HG02840 (cell line): ENCODE results near the gene SHQ1.

Source experiments
- ATAC-seq: cut with Tn5 transposase; IDR thresholded peaks from one replicate; pipeline ENCODE4 v1.9.1; 2021; ENCODE audit warnings: mild to moderate bottlenecking, moderate library complexity, moderate number of reproducible peaks; ENCODE audit not compliant: unreplicated experiment, low FRiP score

Gene SHQ1

DNA sequence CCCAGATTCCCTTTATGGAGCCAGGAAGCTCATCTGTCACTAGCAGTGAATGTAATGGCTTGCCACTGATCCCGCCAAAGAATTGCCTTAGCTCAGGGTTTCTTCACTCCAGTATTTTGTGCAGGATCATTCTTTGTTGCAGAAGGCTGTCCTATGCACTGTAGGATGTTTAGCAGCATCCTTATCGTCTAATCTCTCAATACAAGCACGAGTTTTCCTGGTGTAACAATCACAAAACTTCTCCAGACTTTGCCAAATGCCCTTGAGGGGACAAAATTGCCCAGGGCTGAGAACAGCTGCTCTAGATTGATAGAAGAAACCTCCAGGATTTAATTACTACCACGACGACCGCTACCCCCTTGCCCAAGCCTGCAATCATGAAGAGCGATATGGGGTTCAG, 6.8 kb upstream of the SHQ1 start:
- ATAC-seq: no peak

DNA sequence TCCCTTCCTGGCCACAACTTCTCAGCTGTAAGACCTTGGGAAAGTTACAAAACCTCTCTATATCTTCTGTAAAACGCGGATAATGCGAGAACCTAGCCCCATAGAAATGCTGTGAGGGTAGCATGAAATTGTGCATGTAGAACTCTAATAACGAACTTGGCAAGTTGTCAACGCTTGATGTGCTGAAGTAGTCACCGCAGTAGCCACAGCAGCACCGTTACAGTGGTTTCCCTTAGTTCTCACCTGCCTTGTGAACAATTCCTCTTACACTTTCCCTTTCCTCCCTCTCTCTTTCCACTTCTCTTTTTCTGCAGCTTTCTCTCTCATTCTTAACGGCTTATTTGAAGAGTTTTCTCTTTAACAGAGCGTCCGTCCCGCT, 447 bp upstream of the SHQ1 start:
- ATAC-seq: peak; percentile 39

DNA sequence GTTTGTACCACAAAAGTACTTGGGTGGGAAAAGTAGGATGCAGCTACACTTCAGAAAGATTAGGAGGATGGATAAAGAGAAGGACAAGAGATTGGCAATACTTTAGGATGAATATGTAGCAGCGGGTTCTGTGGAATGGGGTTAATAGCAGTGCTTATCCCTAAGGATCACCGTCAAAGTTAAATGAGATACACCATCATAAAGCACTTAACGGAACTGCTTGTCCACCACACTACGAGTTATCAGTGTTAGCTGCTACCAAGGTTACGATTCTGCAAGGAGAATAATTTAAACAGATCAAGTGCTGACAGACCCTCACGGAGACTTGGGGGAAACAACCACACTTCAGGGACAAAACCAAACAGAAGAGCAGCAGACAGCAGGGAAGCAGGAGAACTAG, 963 bp downstream of the SHQ1 start:
- no peak for ATAC-seq

DNA sequence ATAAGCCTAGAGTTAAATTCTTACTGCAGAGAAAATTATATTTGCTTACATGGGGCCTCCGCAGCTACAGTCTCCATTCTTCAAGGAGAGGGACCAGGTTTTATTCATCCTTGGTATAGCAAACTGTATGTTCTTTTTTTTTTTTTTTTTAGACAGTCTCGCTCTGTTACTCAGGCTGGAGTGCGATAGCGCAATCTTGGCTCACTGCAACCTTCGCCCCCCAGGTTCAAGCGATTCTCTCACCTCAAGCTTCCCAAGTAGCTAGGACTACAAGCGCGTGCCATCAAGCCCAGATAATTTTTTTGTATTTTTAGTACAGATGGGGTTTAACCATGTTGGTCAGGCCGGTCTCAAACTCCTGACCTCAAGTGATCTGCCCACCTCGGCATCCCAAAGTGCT, 2.1 kb downstream of the SHQ1 start:
- no peak for ATAC-seq

DNA sequence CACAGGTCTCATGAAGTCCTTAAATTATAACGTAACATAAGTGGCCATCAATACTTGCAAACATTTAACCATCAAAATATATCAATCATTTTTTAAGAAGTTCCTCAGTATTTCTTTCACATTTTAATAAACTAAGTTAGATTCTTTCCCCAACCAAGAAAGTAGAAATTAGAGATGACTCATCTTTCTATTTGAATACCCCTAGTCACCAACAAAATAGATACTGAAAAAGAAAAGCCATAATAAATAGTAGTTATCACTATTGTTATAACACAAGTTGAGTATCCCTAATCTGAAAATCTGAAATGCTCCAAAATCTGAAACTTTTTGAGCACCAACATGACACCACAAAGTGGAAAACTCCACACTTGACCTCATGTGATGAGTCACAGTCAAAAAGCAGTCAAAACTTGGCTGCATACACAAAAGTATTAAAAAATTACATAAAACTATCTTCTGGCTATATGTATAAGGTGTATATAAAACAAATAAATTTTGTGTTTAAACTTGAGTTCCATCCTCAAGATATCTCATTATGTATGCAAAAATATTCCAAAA, 3.7 kb downstream of the SHQ1 start:
- no peak for ATAC-seq

DNA sequence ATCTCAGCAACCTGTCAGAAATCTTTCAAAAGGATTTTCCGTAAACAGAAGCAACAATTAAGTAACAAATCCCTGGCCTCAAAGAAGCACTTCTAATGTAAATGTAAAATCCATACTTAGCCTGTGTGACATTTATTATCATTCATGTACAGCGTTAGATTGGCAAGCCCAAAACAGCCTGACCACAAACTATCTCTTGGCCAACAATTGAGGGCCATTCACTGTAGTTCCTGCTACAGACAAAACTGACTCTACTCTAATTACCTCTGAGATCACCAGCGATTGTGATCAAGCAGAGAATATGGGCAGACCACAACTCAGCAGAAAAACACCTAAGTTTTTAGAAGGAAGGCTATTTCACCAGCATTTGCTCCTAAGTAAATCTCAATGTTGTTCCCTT, 9.2 kb downstream of the SHQ1 start:
- ATAC-seq: no peak

DNA sequence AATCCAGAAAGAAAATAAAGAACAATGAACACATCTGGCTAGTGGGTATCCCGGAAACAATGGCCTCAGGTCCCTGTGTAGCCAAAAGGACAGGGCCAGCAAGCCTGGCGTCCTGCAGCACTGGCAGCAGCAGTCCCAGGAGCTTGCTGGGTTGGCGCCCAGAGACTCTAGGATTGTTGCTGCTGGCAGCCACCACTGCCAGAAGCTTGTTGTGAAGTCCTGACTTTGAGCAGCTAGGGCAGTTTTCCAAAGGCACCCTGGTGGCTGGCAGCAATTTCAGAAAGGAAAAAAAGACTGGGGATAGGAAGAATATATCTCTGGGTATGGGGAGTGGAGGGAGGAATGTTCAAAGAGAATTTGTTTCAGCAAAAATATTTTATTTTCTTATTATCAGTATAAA, 11.3 kb downstream of the SHQ1 start:
- no peak for ATAC-seq

DNA sequence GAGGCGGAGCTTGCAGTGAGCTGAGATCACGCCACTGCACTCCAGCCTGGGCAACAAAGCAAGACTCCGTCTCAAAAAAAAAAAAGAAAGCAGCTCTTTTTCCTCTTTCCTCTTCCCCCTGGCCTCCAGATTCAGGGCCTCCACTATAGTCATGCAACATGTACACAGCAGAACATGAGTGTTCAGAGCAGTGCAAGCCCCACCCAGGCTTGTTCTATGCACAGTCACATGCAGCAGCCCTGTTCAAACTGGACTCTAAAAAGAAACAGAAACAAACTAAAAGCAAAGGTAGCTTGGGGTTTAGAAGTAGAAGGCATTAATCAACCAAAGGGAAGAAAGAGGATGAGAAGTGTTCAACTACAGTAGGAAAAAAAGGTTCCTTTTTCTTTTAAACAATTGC, 11.8 kb downstream of the SHQ1 start:
- ATAC-seq: no peak

DNA sequence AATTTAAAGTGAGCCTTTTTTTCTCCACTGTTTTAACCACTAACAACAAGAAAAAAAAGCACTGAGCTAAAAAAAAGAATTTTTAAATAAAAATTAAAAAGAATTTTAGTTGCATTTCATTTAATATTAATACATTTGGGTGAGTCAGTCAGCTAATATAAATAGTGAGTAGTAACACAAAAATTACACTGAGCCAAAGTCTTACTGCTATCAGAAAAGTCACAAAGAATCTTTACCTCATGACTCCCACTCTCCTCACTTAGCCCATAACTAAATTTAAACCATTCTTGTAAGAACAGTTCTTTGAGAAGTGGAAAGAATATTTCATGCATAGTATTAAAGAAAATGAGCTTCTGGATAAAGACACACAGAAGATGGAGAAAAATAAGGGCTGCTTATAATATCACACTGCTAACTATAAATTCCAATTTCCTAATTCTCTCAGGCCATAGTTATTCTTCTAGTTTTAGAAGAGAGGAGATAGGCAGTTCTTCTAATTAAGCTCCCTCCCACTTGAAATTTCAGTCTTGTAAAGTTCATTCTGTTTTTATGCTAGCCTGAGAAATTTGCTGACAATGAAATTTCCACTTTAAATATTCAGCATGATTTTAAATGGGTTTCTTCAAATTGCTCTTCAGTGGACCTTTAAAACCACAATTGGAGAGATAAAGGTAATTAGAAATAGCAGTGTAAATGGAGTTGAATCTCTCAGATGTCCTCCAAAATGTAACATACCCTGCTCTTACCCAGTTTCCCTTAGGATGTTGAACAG, 17.6 kb downstream of the SHQ1 start:
- ATAC-seq: no peak

DNA sequence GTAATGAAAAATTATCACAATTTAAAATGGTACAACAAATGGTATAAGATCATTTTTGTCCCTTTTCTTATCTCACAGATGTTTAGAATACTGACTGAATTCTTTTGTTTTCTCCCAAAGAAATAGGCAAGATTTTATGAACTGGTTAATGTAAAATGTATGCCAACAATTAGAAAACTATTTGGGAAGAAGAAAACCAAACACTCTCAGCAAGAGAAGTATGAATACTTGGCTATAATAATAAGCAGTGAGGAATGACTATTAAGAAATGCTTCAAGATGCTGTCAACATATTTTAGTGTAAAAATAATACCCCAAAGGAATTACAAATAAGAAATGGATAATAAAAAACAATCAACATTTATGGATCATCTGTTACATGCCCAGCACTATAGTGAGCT, 18.5 kb downstream of the SHQ1 start:
- no peak for ATAC-seq

DNA sequence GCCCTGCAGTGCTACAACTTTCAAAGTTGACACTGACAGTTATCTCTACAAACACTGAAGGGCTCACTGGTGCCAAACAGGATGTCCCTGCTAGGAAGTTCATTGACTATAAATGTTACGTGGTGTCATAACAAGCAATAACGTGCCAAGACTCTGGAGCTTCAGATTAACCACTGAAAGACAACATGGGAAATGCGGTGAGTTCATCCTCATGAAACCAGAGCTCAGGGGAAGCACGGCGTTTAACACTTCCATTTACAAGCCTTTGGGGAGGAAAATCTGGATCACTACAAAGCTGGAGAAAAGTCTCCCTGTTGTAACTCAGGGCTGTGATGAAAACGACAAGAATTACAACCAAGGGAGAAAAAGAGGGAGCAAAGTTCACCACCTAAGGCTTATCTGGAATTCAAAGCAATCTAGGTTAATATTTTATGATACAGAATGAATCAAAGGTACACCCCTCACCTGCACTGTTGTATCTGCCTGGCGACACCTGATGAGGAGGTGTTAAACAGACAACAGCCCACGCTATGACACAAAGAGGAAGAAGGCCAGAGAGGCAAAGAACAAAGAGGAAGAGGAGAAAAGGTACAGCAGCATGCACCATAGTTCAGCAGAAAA, 27.0 kb downstream of the SHQ1 start:
- no peak for ATAC-seq

DNA sequence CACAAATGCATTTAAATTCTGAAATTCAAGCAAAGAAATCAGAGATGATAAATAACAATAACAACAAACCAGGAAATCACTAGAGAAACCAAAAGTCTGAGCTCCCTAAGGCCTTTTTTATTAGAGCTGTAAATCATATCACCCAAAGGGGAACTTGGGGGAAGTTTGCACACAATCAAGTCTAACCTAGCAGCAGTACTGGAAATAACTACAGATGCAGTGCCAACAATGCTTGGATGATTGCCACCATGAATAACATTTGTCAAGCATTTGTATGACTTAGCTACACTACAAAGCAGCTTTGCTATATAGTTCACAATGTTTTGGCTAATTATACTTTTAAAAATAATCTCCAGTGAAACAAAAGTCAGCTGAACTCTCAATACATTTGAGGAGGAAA, 27.8 kb downstream of the SHQ1 start:
- no peak for ATAC-seq

DNA sequence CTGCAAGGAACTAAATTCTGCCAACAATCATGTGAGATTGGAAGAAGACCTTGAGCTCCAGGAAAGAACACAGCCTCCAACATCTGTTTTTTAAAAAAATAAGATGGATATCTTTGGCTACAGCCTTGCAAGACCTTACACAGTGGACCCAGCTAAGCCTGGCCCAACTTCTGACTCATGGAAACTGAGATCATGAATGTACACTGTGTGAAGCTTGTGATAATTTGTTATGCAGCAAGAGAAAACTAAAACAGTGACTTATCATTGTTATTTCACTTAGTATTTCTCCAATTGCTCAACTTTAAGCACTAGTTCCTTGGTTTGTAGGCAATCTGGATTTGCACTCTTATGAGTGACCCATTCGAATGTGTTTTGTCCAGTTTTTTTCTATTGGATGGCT, 29.3 kb downstream of the SHQ1 start:
- no peak for ATAC-seq

DNA sequence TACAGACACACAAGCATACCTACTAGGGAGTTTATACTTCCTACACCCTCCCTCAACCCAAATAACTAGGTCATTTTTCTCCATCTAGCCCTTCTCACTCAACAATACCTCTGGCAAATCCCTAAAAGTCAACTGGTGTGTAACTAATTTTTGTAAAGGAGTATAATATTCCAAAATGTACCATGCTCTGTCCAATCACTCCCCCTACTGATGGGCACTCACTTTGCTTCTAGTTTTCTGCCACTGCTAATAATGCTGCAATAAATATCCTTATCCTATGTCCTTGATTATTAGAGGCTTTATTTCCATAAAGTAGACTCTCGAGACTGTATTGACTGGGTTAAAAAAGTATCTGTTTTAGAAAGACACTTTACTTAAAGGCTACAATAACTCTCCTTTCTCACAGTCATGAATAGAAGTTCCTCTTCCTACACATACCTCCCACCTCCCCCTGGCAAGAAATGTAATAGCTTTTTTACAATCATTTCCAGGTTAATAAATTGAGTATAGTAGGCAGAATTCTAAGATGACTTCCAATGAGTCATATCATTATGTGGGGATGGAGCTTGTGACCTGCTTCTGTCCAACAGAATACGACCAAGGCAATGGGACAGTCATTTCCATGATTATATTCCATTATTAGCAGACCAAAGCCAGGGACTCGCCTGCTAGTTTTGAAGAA, 30.0 kb downstream of the SHQ1 start:
- no peak for ATAC-seq

DNA sequence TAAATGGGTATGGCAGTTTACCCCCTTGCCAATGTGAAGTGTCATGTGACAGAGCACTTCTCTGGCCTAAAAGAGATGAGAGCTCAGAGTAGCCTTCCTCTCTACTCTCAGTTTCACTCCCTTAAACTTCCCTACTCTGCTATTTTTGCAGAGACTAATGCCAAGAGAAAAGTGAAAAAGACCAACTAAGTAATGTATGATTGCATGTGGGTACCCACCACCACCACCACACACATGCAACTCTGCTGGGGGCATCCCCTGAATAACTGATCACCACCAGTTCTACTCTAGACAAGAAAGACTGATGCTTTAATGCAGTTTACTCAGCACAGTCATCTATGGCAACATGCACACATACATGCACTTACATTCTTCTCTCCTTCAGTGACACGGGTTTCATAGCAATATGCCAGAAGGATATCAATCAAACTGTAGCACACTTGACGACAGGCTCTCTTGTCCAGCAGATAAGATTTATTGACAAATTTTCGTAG, 31.3 kb downstream of the SHQ1 start:
- no peak for ATAC-seq

DNA sequence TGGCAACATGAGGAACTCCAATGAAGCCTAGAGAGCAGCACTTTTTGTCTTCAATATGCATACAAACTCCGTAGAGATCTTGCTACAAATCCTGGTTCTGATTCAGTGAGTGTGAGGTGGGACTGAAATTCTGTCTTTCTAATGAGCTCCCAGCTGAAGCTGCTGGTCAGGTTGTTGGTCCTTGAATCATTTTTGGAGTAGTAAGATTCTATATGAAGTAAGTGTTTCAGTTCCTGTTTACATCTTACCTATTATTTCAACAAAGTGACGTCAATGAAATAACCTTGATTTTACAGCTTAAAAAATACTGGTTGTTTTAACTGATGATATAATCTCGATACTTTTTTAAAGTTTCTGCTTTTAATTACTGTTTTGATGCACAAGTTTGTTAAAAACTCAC, 33.9 kb downstream of the SHQ1 start:
- ATAC-seq: no peak

DNA sequence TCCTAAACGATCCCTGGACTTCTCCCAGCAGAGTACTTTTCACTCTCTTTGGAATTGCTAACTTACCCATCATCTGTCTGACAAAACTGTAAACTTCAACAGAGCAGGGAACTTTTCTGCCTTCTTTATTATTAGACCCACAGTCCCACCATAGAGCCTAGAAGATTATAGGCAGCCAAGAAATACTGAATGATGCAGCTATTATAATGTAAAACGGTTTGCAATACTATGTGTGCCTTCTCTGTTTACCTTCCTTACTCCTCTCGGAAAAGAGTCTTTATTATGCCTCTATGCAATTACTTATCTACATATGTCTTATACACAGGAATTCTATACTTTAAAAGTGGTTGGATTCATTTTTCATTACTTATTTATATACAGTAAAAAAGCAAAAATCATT, 36.0 kb downstream of the SHQ1 start:
- ATAC-seq: no peak

DNA sequence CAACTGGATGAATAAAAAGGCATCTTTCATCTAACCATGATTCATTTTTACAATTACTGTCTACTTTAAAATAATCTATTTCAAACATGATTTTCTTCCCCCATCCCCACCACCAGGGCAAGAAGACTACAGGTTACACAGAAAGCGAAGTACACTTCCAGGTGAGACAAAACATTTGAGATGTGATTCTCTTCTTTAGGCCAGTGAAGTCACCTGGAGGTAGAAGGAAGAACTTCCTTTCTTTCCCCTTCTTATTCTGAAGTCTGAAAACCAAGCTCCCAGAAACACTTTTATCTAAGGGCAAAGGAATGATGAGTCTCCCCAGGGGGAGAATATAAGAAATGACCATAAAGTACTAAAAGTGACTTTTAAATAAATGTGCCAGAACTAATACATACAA, 36.7 kb downstream of the SHQ1 start:
- no peak for ATAC-seq

DNA sequence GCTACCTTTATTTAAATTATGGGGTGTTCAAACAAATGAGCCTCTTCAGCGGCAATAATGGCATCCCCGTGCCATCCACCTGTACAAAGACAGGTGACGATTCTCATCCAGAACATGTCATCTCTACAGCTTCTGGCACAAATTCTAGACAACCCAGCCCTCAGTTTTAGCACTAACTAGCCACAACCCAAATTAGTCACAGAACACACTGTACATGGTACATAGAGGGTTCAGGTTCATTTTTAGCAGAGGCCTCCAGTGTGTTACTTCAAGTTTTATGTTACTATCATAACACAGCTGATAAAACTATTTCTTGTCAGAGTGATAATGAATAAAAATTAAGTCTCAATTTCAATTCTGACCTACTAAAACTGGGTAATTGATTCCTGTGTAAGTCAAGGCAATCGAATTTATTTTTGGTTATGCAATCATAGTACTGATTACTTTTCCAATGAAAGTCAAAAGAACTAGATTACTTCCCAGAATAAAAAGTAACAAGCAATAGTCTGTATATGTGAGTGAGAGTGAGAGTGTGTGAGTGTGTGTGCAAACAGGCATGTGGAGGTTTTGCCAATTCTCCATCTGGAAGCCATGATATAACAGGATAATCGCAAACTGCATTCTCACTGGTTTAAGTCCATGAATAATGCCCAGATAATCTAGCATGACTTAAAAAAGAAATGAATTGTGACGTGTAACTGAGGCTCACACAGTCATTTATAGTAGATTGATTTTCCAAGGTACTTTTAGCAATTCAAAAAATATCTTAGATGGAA, 37.4 kb downstream of the SHQ1 start:
- no peak for ATAC-seq

DNA sequence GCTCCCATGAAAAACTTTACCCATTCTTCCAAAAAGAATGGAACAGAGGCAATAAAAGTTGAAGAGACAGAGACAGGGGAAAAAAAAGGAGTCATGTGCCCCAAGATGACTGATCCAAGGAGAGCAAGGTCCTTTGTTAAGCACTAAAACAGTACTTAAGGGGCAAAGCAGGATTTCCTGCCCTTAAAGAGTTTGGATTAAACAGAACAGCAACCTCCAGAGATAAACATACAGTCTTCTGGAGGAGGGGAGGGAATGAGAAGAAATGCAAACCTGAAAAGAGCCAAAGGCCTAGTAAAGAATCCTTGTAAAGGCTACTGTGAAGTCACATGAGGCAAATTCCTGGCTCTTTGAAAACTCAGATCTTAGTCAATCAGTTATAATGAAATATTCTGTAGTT, 38.2 kb downstream of the SHQ1 start:
- no peak for ATAC-seq

DNA sequence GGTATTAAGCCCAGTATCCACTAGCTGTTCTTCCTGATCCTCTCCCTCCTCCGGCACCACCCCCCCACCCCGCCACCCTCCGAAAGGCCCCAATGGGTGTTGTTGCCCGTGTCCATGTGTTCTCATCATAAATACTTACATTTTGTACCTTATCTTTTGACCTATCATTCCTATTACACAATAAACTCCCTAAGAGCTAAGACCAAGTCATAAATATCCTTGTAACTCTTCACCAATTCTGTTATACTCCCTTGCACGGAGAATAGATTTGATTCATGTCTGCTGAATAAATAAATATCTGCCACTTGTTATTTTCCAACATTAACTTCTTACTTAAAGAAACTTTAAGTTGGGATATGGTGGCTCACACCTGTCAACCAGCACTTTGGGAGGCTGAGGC, 43.9 kb downstream of the SHQ1 start:
- no peak for ATAC-seq
